C4-2B (cell line): ENCODE results near the gene RALGAPA2.

Source experiments
- H3K27ac ChIP-seq: fragments of 450-650 bp; 2 replicates; pipeline ENCODE4 v1.5.1; 2017
- CTCF ChIP-seq: fragments of 450-650 bp; conservative IDR thresholded peaks from 2 replicates; pipeline ENCODE4 v1.5.1; 2017; ENCODE audit warnings: mild to moderate bottlenecking
- ZFX ChIP-seq: fragments of 450-650 bp; IDR thresholded peaks from 2 replicates; pipeline ENCODE4 v1.6.1; 2017

The RALGAPA2 gene

GRCh38 chr20:20608641-20609040, 103.8 kb downstream of the RALGAPA2 start:
- TF ChIP-seq ZFX (no peak), CTCF (no peak)
- no peak overlapping the region for H3K27ac ChIP-seq

GRCh38 chr20:20608041-20608440, 104.4 kb downstream of the RALGAPA2 start:
- TF ChIP-seq CTCF, result no peak
- no peak for TF ChIP-seq ZFX
- H3K27ac ChIP-seq, result no peak overlapping the region

GRCh38 chr20:20606881-20607280, 105.6 kb downstream of the RALGAPA2 start:
- TF ChIP-seq CTCF, result no peak
- no peak for TF ChIP-seq ZFX
- H3K27ac ChIP-seq, result no peak overlapping the region

- TF ChIP-seq CTCF (no peak), ZFX (no peak)
- H3K27ac ChIP-seq, result no peak overlapping the region
These were observed 106.4 kb downstream of the RALGAPA2 start for GRCh38 chr20:20606050-20606449.

- no peak for TF ChIP-seq CTCF
- no peak for TF ChIP-seq ZFX
- no peak overlapping the region for H3K27ac ChIP-seq
These were observed 107.5 kb downstream of the RALGAPA2 start for GRCh38 chr20:20604907-20605306.

GRCh38 chr20:20604357-20604756, 108.1 kb downstream of the RALGAPA2 start:
- no peak for TF ChIP-seq ZFX
- TF ChIP-seq CTCF, result no peak
- no peak overlapping the region for H3K27ac ChIP-seq

- TF ChIP-seq CTCF (no peak), ZFX (no peak)
- no peak overlapping the region for H3K27ac ChIP-seq
These were observed 109.0 kb downstream of the RALGAPA2 start for GRCh38 chr20:20603339-20603990.
